Neuronal stem cell (in vitro differentiated cells): ENCODE data around the gene MLXIPL.
A peak's percentile ranks its signal among the peaks of the same experiment; 100 is the strongest.
"Not testable (repeated sequence)": the region's sequence is repeated elsewhere in the genome, so short reads cannot be mapped to it uniquely, and the experiment has no call there.

ENCODE experiments used
- DNase-seq: peaks from one replicate; pipeline ENCODE4 v3.0.0-alpha.2; 2013; ENCODE audit warnings: low spot score
- H2AFZ ChIP-seq: one replicate; pipeline ENCODE4 v1.6.1; 2013; ENCODE audit warnings: mild to moderate bottlenecking, low read length, inconsistent platforms
- H2AK5ac ChIP-seq: 2 replicates; pipeline ENCODE4 v1.6.1; 2013; ENCODE audit warnings: low read depth, mild to moderate bottlenecking, inconsistent platforms, low read length, moderate library complexity, mixed read lengths
- H2BK120ac ChIP-seq: 2 replicates; pipeline ENCODE4 v1.6.1; 2013; ENCODE audit warnings: low read depth, mild to moderate bottlenecking, inconsistent platforms, low read length, moderate library complexity, mixed read lengths
- H2BK12ac ChIP-seq: one replicate; pipeline ENCODE4 v1.6.1; 2013; ENCODE audit warnings: low read length, inconsistent platforms
- H2BK15ac ChIP-seq: 2 replicates; pipeline ENCODE4 v1.6.1; 2013; ENCODE audit warnings: mild to moderate bottlenecking, low read length, inconsistent platforms, mixed read lengths
- H2BK5ac ChIP-seq: one replicate; pipeline ENCODE4 v1.6.1; 2013; ENCODE audit warnings: inconsistent platforms, mild to moderate bottlenecking, low read length, moderate library complexity
- H3K14ac ChIP-seq: one replicate; pipeline ENCODE4 v1.6.1; 2013; ENCODE audit warnings: low read length, inconsistent platforms
- H3K18ac ChIP-seq: 2 replicates; pipeline ENCODE4 v1.6.1; 2013; ENCODE audit warnings: low read length, inconsistent platforms
- H3K23ac ChIP-seq: 2 replicates; pipeline ENCODE4 v1.6.1; 2013; ENCODE audit warnings: low read depth, mild to moderate bottlenecking, mixed read lengths, low read length, inconsistent platforms; ENCODE audit not compliant: poor library complexity
- H3K27ac ChIP-seq: replicated peaks from 3 replicates; pipeline ENCODE4 v1.5.1; 2013; ENCODE audit warnings: low read length, inconsistent platforms
- H3K27me3 ChIP-seq, 3 experiments: 2 replicates each; pipeline ENCODE4 v1.6.1; 2013; ENCODE audit warnings: low read length in 3 of 3, mild to moderate bottlenecking in 2 of 3, inconsistent platforms in 1 of 3, low read depth in 1 of 3, mixed read lengths in 1 of 3, moderate library complexity in 1 of 3; ENCODE audit not compliant: control insufficient read depth in 3 of 3, insufficient read depth in 3 of 3
- H3K36me3 ChIP-seq, 2 donors: replicated peaks in 1 of 2; 2 replicates each; pipeline ENCODE4 v1.6.1; 2013; ENCODE audit warnings: low read length in 2 of 2; ENCODE audit not compliant: control insufficient read depth in 2 of 2, insufficient read depth in 2 of 2
- H3K4ac ChIP-seq: 2 replicates; pipeline ENCODE4 v1.6.1; 2013; ENCODE audit warnings: inconsistent platforms, mild to moderate bottlenecking, low read length, moderate library complexity
- H3K4me1 ChIP-seq, 2 donors: 1 replicate in 1 of 2; 2 replicates in 1 of 2; pipeline ENCODE4 v1.6.1; 2013; ENCODE audit warnings: low read length in 2 of 2, low read depth in 1 of 2; ENCODE audit not compliant: control insufficient read depth in 2 of 2, insufficient read depth in 1 of 2
- H3K4me2 ChIP-seq: one replicate; pipeline ENCODE4 v1.6.1; 2013; ENCODE audit warnings: mild to moderate bottlenecking, low read length, inconsistent platforms; ENCODE audit not compliant: insufficient read depth, poor library complexity, severe bottlenecking
- H3K4me3 ChIP-seq, 2 donors: 2 replicates each; pipeline ENCODE4 v1.5.1; 2013; ENCODE audit warnings: low read length in 2 of 2, mild to moderate bottlenecking in 2 of 2, inconsistent platforms in 1 of 2, moderate library complexity in 1 of 2
- H3K79me1 ChIP-seq: one replicate; pipeline ENCODE4 v1.6.1; 2013; ENCODE audit warnings: low read depth, mild to moderate bottlenecking, inconsistent platforms, low read length, moderate library complexity
- H3K9ac ChIP-seq: one replicate; pipeline ENCODE4 v1.6.1; 2013; ENCODE audit warnings: mild to moderate bottlenecking, low read depth, low read length, inconsistent platforms; ENCODE audit not compliant: poor library complexity
- H3K9me3 ChIP-seq, 2 donors: replicated peaks in 1 of 2; 2 replicates each; pipeline versions ENCODE3 to v1.6.1; 2013; ENCODE audit warnings: low read length in 2 of 2, mild to moderate bottlenecking in 2 of 2, inconsistent platforms in 1 of 2, low read depth in 1 of 2, mixed read lengths in 1 of 2, moderate library complexity in 1 of 2; ENCODE audit not compliant: control insufficient read depth in 2 of 2, insufficient read depth in 1 of 2
- H4K8ac ChIP-seq: one replicate; pipeline ENCODE4 v1.6.1; 2013; ENCODE audit warnings: low read depth, mild to moderate bottlenecking, inconsistent platforms, low read length, moderate library complexity
- H4K91ac ChIP-seq: one replicate; pipeline ENCODE4 v1.6.1; 2013; ENCODE audit warnings: low read length, low read depth, mild to moderate bottlenecking, inconsistent platforms; ENCODE audit not compliant: poor library complexity
- WGBS, 2 donors: extraction: QIAGEN DNeasy Blood & Tissue Kit; methylation state at CpG; one replicate each; pipeline ENCODE4 v1.1.7; 2013; ENCODE audit warnings: missing lambda C conversion rate in 2 of 2, mixed read lengths in 1 of 2; ENCODE audit not compliant: insufficient read length in 2 of 2, insufficient replicate concordance in 1 of 2; ENCODE audit errors: extremely low coverage in 2 of 2; 5-methylcytosine and 5-hydroxymethylcytosine counted together

The MLXIPL gene

DNA sequence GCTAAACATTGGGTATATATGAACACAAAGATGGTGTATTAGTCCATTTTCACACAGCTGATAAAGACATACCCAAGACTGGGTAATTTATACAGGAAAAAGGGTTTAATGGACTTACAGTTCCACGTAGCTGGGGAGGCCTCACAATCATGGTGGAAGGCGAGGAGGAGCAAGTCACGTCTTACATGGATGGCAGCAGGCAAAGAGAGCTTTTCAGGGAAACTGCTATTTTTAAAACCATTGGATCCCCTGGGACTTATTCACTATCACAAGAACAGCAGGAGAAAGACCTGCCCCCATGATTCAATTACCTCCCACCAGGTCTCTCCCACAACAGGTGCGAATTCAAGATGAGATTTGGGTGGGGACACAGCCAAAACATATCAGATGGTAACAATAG lies 31.0 kb upstream of the MLXIPL start:
- not testable (repeated sequence) for H3K36me3 ChIP-seq, H2AK5ac ChIP-seq, H3K27ac ChIP-seq, H3K4me2 ChIP-seq, DNase-seq, H2AFZ ChIP-seq, H2BK15ac ChIP-seq, H3K9me3 ChIP-seq, H4K91ac ChIP-seq, H2BK120ac ChIP-seq, H3K4me1 ChIP-seq, H3K4ac ChIP-seq, H2BK12ac ChIP-seq, H3K9ac ChIP-seq, H3K23ac ChIP-seq, H2BK5ac ChIP-seq, H3K14ac ChIP-seq, H3K79me1 ChIP-seq, H4K8ac ChIP-seq, H3K4me3 ChIP-seq, H3K18ac ChIP-seq
- peaks cover 0 to 13% (median 0%) of the 10 kb centered on the region in 3 experiments for H3K27me3 ChIP-seq
- no CpG with 5 or more reads among the region's 4 CpGs for WGBS, 2 donors

DNA sequence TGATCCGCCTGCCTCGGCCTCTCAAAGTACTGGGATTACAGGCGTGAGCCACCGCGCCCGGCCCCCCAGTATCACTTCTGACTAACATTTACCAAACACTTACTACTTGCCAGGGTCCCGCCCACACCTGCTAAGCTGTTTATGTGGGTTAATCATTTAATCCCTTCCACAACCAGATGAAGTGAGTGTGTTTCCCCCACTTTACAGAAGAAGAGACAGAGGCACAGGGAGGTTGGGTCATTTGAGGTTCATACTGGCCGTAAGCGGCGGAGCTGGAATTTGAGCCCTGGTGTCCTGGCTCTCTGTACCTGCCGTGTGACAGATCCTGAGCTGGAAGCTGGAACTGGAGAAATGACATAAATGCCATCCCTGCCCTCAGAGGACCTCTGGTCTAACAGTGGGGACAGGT lies 28.2 kb upstream of the MLXIPL start:
- no peak overlapping the region for H3K4me2 ChIP-seq
- H3K4ac ChIP-seq = no peak overlapping the region
- no peak overlapping the region for H4K91ac ChIP-seq
- H2BK120ac ChIP-seq = no peak overlapping the region
- H2AFZ ChIP-seq = no peak overlapping the region
- H3K36me3 ChIP-seq = no peaks in the 10 kb centered on the region
- H3K18ac ChIP-seq = no peak overlapping the region
- no peak overlapping the region for H3K27ac ChIP-seq
- no peak for DNase-seq
- no peak overlapping the region for H2BK15ac ChIP-seq
- H3K9ac ChIP-seq = peak overlapping the region; percentile 78
- no peak overlapping the region for H2AK5ac ChIP-seq
- WGBS, 2 donors = no CpG with 5 or more reads among the region's 11 CpGs
- no peak overlapping the region for H3K23ac ChIP-seq
- no peaks in the 10 kb centered on the region for H3K4me1 ChIP-seq
- H2BK5ac ChIP-seq = no peak overlapping the region
- H3K79me1 ChIP-seq = no peaks in the 10 kb centered on the region
- peaks cover 3 to 38% (median 21%) of the 10 kb centered on the region in 3 experiments for H3K27me3 ChIP-seq
- no peak overlapping the region for H3K4me3 ChIP-seq
- H2BK12ac ChIP-seq = no peak overlapping the region
- H3K14ac ChIP-seq = no peak overlapping the region
- H4K8ac ChIP-seq = no peak overlapping the region
- H3K9me3 ChIP-seq = no peaks in the 10 kb centered on the region

DNA sequence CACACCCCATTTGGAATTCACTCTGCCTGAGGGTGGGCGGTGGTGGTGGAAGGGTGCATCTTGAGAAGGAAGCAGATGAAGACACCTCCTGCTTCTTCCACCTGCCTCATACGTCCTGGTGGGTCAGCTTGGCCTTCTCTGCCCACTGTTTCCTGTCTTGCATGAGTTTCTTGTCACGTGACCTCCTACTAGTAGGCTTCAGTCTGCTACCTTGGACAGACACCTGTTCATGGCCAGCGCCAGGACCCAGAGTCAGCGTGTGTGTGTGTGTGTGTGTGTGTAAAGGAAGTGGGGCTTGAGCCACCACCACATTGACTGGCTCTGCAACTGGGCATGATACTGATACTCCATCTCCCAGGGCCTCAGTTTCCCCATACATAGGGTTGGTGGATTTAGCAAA lies 26.2 kb upstream of the MLXIPL start:
- H2BK120ac ChIP-seq = no peak overlapping the region
- H3K18ac ChIP-seq = no peak overlapping the region
- H3K9me3 ChIP-seq = no peaks in the 10 kb centered on the region
- no peak overlapping the region for H3K4me2 ChIP-seq
- no peaks in the 10 kb centered on the region for H3K79me1 ChIP-seq
- no peak overlapping the region for H2BK15ac ChIP-seq
- no peak overlapping the region for H4K8ac ChIP-seq
- H3K27ac ChIP-seq = no peak overlapping the region
- H3K36me3 ChIP-seq = no peaks in the 10 kb centered on the region
- H3K4ac ChIP-seq = no peak overlapping the region
- peaks cover 0 to 2% of the 10 kb centered on the region in 2 donors for H3K4me1 ChIP-seq
- H3K27me3 ChIP-seq = peaks cover 5 to 58% (median 31%) of the 10 kb centered on the region in 3 experiments
- H2AK5ac ChIP-seq = no peak overlapping the region
- no peak overlapping the region for H4K91ac ChIP-seq
- no peak overlapping the region for H3K23ac ChIP-seq
- DNase-seq = no peak
- H3K4me3 ChIP-seq = no peak overlapping the region
- no peak overlapping the region for H2BK12ac ChIP-seq
- no peak overlapping the region for H3K9ac ChIP-seq
- H2AFZ ChIP-seq = no peak overlapping the region
- no CpG with 5 or more reads among the region's 5 CpGs for WGBS, 2 donors
- H2BK5ac ChIP-seq = no peak overlapping the region
- no peak overlapping the region for H3K14ac ChIP-seq

DNA sequence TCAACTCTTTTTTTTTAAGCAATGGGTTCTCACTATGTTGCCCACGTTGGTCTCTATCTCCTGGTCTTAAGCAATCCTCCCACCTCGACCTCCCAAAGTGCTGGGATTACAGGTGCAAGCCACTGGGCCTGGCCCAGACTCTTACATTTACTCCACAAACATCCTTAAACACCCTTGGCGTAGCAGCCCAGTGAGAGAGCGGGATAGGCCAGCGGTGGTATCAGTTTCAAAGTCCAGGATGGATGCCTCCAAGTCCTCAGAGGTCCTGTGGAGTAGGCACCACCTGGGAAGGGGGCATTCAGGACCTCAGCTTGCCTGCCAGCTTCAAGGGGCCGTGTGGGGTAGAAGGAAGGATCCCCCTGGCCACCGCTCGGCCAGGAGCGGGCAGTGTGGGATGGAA lies 25.3 kb upstream of the MLXIPL start:
- Histone ChIP-seq H2AFZ (no peak overlapping the region), H3K18ac (no peak overlapping the region), H3K14ac (no peak overlapping the region), H3K9ac (no peak overlapping the region), H2BK12ac (no peak overlapping the region), H3K4me1 (peaks cover 0 to 2% of the 10 kb centered on the region in 2 donors), H2BK120ac (no peak overlapping the region), H3K4me3 (no peak overlapping the region), H2BK5ac (no peak overlapping the region), H2BK15ac (no peak overlapping the region), H4K8ac (no peak overlapping the region), H3K9me3 (no peaks in the 10 kb centered on the region), H3K27ac (no peak overlapping the region), H4K91ac (no peak overlapping the region), H3K79me1 (no peaks in the 10 kb centered on the region), H3K4ac (no peak overlapping the region), H3K27me3 (peaks cover 5 to 68% (median 31%) of the 10 kb centered on the region in 3 experiments), H3K23ac (peak overlapping the region; percentile 90), H3K4me2 (no peak overlapping the region), H3K36me3 (no peaks in the 10 kb centered on the region), H2AK5ac (peak overlapping the region; percentile 66)
- DNase-seq = no peak
- WGBS, 2 donors = no CpG with 5 or more reads among the region's 9 CpGs
